IPS-15b (cell line): ENCODE measurements around the gene C14orf93.

Experiments
- H3K27me3 ChIP-seq: one replicate; pipeline ENCODE4 v1.6.1; 2013; ENCODE audit warnings: low read length; ENCODE audit not compliant: control insufficient read depth, insufficient read depth
- H3K36me3 ChIP-seq: one replicate; pipeline ENCODE4 v1.6.1; 2013; ENCODE audit warnings: low read length; ENCODE audit not compliant: control insufficient read depth, insufficient read depth
- H3K4me1 ChIP-seq: one replicate; pipeline ENCODE4 v1.6.1; 2013; ENCODE audit warnings: mild to moderate bottlenecking, low read length; ENCODE audit not compliant: control insufficient read depth, insufficient read depth
- H3K4me3 ChIP-seq: one replicate; pipeline ENCODE4 v1.5.1; 2013; ENCODE audit warnings: low read depth, low read length
- H3K9ac ChIP-seq: one replicate; pipeline ENCODE4 v1.6.1; 2013; ENCODE audit warnings: low read depth, mild to moderate bottlenecking, low read length
- H3K9me3 ChIP-seq: one replicate; pipeline ENCODE4 v1.6.1; 2013; ENCODE audit warnings: mild to moderate bottlenecking, low read length; ENCODE audit not compliant: control insufficient read depth, insufficient read depth

Gene C14orf93

GRCh38 chr14:23052671-23053070 is 42.7 kb upstream of the C14orf93 start:
- H3K4me3 ChIP-seq: no peak overlapping the region
- H3K4me1 ChIP-seq: peaks cover 5% of the 10 kb centered on the region
- no peaks in the 10 kb centered on the region for H3K9me3 ChIP-seq
- peaks cover 9% of the 10 kb centered on the region for H3K36me3 ChIP-seq
- H3K9ac ChIP-seq: no peak overlapping the region
- peaks cover 3% of the 10 kb centered on the region for H3K27me3 ChIP-seq

DNA sequence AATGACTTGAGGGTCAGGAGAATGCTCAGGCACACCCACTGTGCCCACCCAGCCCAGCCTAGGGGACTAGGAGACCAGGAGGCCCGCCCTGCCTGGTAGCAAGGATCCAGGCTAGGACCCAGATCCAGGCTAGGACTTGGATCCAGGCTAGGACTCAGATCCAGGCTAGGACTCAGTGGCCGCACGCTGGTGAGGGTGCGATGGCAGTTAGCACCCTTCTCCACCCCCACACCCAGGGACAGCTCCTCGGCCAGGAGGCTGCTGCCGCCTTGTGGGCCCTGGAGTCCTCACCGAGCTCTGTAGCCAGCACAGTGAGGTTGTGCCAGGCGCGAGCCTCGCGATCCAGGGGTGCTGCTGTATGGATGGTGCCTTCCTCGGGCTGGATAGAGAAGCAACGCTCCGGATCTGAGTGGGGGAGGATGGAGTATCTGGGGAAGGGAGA is 42.3 kb upstream of the C14orf93 start:
- no peaks in the 10 kb centered on the region for H3K9me3 ChIP-seq
- H3K36me3 ChIP-seq: peaks cover 9% of the 10 kb centered on the region
- peaks cover 5% of the 10 kb centered on the region for H3K4me1 ChIP-seq
- peaks cover 3% of the 10 kb centered on the region for H3K27me3 ChIP-seq
- H3K9ac ChIP-seq: no peak overlapping the region
- H3K4me3 ChIP-seq: no peak overlapping the region

DNA sequence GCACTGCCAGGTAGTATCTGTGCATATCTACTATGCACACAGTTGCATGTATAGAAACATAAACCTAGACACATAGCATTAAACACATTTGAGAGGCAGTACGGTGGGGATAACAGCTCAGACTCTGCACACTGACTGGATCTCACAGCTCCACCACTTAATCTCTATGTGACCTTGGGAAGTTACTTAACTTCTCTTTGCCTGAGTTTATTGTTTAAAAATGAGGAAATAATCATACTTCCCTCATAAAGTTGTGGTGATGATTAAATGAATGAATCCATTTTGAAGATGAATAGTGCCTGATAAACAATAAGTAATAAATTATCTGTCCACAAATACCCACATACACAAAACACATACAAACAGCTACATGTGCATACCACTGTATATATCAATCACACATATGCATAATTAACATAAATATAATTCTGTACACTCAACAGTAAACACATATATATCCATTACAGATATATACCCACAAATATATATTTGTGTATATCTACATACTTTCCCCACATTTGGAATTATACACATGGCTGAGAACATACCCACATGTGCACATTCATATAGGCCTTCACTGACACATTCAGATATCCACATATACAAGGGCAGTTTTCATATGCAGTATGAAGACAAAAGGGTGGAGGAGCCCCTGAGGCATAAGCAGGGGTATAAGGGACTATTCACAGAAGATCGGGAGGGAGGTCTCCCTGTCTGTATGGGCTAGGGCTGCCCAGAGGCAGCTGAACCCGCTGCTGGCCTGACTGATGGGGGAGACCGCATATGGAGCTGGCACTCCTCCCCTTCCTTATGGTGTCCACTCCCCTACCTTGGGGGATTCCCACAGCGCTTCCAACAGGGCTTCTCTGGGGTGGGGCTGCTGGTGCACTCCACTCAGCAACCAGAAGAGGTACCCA is 41.5 kb upstream of the C14orf93 start:
- H3K4me1 ChIP-seq: peaks cover 5% of the 10 kb centered on the region
- no peak overlapping the region for H3K9ac ChIP-seq
- H3K36me3 ChIP-seq: peaks cover 9% of the 10 kb centered on the region
- H3K27me3 ChIP-seq: no peaks in the 10 kb centered on the region
- no peaks in the 10 kb centered on the region for H3K9me3 ChIP-seq
- H3K4me3 ChIP-seq: no peak overlapping the region

GRCh38 chr14:23049011-23049410 is 39.1 kb upstream of the C14orf93 start:
- no peak overlapping the region for H3K4me3 ChIP-seq
- H3K27me3 ChIP-seq: no peaks in the 10 kb centered on the region
- no peak overlapping the region for H3K9ac ChIP-seq
- H3K9me3 ChIP-seq: no peaks in the 10 kb centered on the region
- peaks cover 7% of the 10 kb centered on the region for H3K36me3 ChIP-seq
- no peaks in the 10 kb centered on the region for H3K4me1 ChIP-seq

DNA sequence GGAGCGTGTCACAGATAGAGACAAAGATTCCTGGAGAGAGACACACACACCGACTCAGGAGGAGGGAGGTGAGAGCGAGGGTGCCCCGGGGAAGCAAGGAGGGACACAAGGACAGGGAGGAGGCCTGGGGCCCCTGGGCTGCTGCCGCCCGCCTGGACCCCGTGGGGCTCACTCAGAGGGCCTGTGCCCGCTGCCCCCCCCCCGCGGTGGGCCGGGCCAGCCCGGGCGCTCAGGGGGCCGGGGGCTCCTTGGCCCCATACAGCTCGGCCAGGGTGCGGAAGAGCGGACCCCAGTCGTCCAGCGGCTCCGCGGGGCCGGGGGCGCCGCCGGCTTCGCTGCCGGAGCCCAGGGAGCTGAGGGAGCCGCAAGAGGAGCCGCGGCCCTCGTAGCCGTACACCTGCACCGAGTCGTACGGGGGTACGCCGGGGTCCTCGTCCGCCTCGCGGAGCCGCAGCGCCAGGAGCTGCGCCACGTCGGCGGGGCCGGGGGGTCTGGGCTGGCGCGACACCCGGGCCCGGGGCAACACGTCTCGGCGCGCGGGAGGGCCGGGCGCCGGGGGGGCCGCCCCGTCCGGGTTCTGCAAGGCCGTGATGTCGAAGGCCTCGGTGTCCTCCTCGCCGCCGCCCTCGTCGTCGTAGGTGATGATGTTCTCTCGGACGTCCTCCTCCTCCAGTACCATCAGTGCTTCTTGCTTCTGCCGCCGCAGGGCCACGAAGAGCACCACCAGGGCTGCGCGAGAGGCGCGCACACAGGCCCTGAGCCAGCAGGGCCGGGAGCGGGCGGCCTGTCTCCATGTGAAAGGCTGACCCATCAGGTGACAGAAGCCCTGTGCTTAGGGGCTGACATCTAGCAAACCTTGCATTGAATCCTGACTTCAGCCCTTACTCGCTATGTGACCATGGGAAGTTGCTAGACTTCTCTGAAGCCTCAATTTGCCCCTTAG is 38.1 kb upstream of the C14orf93 start:
- Histone ChIP-seq H3K27me3 (no peaks in the 10 kb centered on the region), H3K9me3 (no peaks in the 10 kb centered on the region), H3K4me1 (no peaks in the 10 kb centered on the region), H3K9ac (no peak overlapping the region), H3K4me3 (no peak overlapping the region), H3K36me3 (peaks cover 5% of the 10 kb centered on the region)

GRCh38 chr14:23047034-23047634 is 37.2 kb upstream of the C14orf93 start:
- H3K4me1 ChIP-seq: no peaks in the 10 kb centered on the region
- H3K9me3 ChIP-seq: no peaks in the 10 kb centered on the region
- H3K27me3 ChIP-seq: no peaks in the 10 kb centered on the region
- no peak overlapping the region for H3K9ac ChIP-seq
- H3K4me3 ChIP-seq: no peak overlapping the region
- peaks cover 5% of the 10 kb centered on the region for H3K36me3 ChIP-seq

GRCh38 chr14:23045419-23046357 is 35.7 kb upstream of the C14orf93 start:
- Histone ChIP-seq H3K4me1 (no peaks in the 10 kb centered on the region), H3K9ac (no peak overlapping the region), H3K36me3 (peaks cover 5% of the 10 kb centered on the region), H3K27me3 (no peaks in the 10 kb centered on the region), H3K9me3 (no peaks in the 10 kb centered on the region), H3K4me3 (no peak overlapping the region)

DNA sequence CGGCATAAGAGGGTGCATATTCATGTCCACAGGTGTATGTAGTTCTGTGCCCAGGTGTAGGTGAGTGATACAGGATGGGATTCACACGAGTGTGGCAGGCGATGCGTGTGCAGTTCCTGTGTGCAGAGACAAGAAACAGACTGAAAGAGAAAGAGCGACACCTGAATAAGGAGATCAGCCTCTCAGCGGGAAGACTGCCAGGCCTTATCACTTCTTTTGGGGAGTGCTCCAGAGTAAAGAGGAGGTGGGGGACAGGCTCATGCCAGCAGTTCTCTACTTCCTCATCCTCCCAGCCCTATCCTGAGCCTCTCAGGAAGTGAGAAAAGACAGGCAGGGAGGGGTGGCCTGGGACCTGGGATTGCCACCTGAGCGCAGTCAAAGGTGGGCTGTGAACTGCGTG is 34.9 kb upstream of the C14orf93 start:
- peaks cover 5% of the 10 kb centered on the region for H3K36me3 ChIP-seq
- no peaks in the 10 kb centered on the region for H3K9me3 ChIP-seq
- H3K27me3 ChIP-seq: no peaks in the 10 kb centered on the region
- no peak overlapping the region for H3K4me3 ChIP-seq
- H3K4me1 ChIP-seq: no peaks in the 10 kb centered on the region
- no peak overlapping the region for H3K9ac ChIP-seq

GRCh38 chr14:23043754-23044153 is 33.8 kb upstream of the C14orf93 start:
- no peaks in the 10 kb centered on the region for H3K9me3 ChIP-seq
- no peaks in the 10 kb centered on the region for H3K36me3 ChIP-seq
- no peak overlapping the region for H3K4me3 ChIP-seq
- H3K27me3 ChIP-seq: no peaks in the 10 kb centered on the region
- H3K9ac ChIP-seq: no peak overlapping the region
- H3K4me1 ChIP-seq: no peaks in the 10 kb centered on the region

DNA sequence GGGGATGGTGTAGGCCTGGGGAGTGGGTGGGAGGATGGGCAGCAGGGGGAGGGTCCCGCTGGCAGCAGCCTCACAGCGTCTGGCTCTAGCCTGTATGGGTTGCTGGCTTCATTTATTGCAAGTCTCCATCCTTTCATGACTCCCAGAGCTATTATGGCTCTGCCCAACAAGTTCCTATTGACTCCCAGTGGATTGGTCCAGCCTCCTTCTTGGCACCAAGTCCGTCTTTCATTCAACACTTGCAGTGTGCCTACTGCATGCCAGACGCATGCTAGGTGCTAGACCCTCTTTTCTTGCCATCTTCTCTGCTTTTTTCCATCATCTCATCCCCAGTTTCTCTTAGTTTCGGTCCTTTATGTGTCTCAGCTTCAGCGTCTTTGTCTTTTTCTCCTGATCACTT is 33.2 kb upstream of the C14orf93 start:
- Histone ChIP-seq H3K9me3 (no peaks in the 10 kb centered on the region), H3K36me3 (no peaks in the 10 kb centered on the region), H3K27me3 (no peaks in the 10 kb centered on the region), H3K9ac (no peak overlapping the region), H3K4me3 (no peak overlapping the region), H3K4me1 (no peaks in the 10 kb centered on the region)
